HG03565 (cell line): ENCODE data around the gene LAMC1.
"Not testable (repeated sequence)": the region's sequence is repeated elsewhere in the genome, so short reads cannot be mapped to it uniquely, and the experiment has no call there.

Experiments
- ATAC-seq: cut with Tn5 transposase; IDR thresholded peaks from one replicate; pipeline ENCODE4 v1.9.1; 2021; ENCODE audit warnings: mild to moderate bottlenecking, moderate library complexity; ENCODE audit not compliant: unreplicated experiment

The LAMC1 gene

DNA sequence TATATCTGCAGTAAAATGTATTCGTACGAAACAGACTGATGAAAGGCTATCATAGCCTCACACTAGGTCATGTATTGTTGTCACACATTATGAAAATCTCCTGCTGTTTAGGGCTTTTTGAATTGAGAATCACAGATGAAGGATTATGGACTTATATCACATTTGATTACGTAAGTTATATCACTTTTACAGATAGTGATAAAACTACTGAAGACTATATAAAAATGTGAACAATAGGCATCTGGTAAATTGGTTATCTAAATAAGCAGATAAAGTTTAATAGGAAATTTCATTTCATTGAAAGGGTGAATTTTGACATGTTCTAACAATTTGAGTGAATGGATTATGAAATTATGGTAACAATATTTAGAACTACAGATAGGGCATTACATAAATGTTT lies 20.0 kb downstream of the LAMC1 start:
- ATAC-seq = no peak

GRCh38 chr1:183043872-183044854 lies 20.9 kb downstream of the LAMC1 start:
- no peak for ATAC-seq

- ATAC-seq = no peak
Observed at GRCh38 chr1:183044893-183045649, 21.9 kb downstream of the LAMC1 start.

DNA sequence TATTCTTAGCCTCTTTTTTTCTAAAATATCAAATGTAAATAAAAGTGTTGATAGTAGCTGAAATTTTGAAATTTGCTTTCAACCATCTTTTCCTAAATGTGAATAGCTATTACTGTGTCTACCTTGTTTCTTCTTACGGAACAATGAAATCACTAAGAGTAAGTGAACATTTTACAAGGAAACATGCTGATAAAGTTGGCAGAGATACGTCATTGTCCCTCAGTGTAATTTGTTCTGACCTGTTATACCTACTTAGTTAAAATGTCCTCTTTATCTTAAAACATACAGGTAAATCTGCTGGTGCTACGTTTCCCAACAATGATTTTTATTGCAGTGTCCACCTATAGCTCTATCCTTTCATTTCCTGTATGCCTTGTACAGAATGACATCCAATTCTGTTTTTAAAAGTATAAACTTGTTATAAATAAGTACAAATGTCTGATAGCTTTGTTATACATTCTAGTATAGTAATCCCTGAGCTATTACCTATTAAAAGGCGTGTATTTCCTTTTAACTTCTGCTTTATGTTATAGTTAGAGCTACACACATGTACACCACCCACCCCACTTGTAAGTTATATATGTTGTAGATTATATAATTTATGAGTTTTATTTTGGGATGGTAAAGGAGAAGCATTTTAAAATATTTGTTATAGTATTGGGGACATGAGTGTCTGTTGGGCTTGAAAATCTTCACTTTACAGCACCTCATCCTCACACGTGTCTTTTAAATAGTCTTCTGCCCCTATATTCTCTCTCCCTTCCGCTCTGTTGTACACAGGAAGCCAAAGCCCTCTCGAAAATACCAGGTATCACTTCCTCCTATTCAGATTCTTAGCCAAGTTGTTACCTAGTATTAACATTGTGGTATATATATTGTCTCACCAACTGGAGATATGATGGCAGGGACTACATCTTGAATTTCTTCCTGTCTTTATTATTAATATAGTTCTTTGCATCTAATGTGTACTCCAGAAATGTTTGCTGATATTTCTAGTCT lies 25.2 kb downstream of the LAMC1 start:
- peak; percentile 97 for ATAC-seq

DNA sequence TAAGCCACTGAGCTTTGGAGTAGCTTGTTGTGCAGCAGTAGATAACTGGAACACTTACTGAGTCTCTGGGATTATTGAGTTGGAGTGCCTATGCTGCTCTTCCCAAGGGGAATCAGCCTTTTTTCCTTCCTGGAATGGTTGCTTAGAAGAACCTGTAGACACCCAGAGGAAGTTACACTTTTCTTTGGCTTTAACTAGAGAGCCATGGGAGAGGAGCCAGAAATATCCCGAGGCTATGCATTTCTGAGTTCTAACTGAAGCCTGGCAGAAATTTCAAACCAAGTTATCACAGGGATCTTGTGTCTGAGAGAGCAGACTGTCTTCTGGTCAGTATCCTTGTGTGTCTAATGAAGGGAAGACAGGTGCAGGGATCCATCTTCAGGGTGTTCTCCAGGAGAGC lies 28.3 kb downstream of the LAMC1 start:
- ATAC-seq = no peak

DNA sequence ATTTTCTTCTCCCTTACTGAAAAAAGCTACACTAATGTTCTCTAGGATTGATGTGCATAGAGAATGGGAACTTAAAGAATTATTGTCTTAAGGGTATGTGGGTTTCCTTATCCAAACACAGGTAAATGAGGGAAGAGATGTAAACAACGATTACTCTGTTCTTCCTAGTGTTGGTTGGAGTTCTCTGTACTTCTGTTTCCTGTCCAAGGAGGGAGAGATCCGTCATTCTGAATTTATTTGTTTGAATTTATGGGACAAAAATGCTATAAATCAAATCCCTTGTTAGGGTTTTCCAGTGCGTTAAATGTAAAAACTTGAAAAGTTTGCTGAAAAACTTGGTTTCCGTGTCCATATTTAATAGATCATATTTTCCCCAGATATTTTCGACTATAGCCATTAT lies 29.6 kb downstream of the LAMC1 start:
- ATAC-seq = no peak

- no peak for ATAC-seq
Observed at GRCh38 chr1:183058851-183059502, 35.8 kb downstream of the LAMC1 start.

DNA sequence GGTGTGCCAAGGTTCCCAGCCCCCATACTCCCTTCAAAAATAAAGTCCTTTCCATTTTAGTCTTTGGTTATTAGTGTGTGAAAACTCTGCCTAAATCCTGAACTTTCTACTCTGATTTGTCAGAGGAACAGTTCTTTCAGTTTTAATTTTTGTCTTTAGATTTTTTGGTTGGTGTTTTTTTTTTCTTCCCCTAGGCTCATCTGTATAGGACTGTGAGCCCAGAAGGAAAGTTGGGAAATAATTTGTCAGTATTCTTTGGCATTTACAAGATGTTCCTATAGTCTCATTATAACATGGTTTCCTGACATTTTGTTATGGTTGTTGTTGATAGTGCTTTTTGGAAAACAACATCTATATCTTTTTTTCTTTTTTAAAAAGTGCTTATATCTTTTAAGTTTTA lies 38.0 kb downstream of the LAMC1 start:
- no peak for ATAC-seq

DNA sequence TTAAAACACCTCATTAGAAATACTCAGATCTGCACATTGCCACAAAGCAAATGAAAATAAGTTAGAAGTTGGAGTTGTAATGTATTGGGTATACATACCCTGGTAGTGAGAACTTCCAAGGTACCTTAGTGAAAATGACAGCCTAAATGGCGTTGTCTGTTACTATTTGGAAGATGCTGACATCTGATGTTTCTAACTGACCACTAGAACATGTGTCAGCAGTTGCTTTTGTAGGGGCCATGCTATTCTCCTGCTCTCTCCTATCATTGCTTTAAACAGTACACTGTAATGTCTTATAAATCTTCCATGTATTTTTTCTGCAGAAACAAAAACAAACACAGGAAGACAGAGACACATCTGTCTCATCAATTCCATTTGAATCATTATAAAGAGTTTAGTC lies 40.1 kb downstream of the LAMC1 start:
- no peak for ATAC-seq

DNA sequence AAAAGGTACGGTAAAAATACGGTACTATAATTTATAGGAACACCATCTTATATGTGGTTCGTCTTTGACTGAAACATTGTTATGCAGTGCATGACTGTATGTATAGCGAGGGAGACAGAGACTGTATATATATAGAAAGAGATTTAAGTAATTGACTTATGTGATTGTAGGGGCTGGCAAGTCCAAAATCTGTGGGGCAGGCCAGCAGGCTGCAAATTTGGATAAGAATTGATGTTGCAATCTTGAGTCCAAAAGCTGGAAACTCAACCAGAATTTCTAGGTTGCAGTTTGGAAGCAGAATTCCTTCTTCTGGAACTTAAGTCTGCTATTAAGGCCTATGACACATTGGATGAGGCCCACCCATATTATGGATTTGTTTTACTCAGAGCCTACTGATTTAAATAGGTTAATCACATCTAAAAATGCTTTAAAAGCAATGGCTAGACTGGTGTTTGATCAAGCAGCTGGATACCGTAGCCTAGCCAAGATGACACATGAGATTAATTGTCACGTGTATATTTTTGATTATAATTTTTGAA lies 42.0 kb downstream of the LAMC1 start:
- ATAC-seq = no peak

GRCh38 chr1:183066432-183066831 lies 43.2 kb downstream of the LAMC1 start:
- not testable (repeated sequence) for ATAC-seq

GRCh38 chr1:183069562-183070216 lies 46.5 kb downstream of the LAMC1 start:
- no peak for ATAC-seq

DNA sequence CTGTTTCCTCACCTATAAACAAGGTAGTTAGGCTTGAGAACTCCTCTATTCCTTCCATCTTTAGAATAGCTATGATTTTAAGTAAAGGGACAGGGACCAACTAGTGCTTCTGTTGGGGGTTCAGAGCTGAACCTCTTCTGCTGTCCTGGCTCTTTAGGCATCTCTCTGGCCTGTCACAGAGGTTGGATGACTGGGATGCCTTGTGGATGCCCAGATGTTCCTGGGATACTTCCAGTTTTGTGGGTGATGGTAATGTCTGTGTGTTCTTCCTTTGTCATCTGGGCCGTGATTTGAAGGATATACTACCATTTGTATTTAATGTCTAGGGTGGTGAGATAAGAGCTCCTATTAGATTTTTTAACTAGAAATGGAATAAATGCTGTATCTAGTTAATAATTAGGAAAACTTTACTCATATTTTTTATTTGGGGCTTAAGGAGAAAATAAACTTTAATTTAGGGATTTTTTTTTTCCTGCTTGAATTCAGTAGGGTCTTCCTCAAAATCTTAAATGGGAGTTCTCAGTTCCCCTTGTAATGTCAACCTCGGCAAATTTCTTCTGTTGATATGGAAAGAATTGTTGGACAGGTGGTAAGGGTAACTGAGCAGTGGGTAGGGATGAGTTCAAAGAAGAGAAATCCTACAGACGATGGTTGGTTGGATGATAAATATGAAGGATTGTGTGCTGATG lies 47.2 kb downstream of the LAMC1 start:
- ATAC-seq = no peak

DNA sequence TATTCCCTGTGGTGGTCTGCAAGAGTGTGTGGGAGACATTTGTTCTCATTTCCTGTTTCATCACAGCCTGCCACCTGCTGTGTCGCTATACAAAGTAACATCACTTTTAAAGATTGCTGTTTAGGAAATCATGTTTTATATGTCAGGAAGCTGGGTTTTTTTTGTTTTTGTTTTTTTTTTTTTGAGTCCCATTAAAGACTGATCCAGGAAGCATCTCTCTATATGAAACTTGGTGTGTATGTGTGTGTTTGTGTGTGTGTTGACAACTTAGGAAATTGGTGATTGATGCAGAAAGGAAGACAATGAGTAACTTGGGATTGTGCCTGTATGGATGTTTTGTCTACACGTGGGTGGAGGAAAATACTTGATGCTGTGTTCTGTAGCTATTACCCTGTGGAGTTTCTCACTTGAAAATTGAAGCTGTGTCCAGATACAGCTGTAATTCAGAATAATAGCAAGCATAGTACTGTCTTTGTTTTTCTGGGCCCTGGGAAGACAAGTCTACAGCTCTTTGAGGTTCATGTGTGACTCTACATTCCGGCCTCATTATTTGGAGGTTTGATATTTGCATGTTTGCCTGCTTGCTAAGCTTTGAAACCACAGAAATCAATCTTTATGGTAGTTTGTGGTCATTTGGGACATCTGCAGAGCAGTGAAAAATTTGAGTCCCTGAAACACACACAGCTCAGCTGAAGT lies 47.9 kb downstream of the LAMC1 start:
- ATAC-seq = peak; percentile 91

GRCh38 chr1:183072595-183072994 lies 49.4 kb downstream of the LAMC1 start:
- not testable (repeated sequence) for ATAC-seq

DNA sequence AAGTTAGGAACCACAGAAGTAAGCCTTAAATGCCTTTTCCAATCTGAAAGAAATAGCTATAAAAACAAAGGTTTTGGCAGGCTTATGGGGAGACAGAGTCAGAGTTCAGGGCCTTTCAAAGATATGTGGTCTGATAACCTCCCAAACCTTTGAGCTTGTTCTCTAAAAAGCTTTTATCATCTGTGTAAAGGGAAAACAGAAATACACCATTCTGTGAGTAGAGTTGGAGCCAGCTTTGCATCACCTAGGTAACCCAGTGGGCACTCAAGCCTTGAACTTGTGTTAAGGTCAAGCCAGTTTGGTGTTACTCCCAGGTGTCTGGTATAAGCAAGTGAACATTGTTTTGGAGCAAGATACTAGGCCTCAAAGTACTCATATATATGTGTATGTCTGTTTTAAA lies 50.1 kb downstream of the LAMC1 start:
- no peak for ATAC-seq

- ATAC-seq = no peak
Observed at GRCh38 chr1:183074215-183074614, 51.0 kb downstream of the LAMC1 start.

DNA sequence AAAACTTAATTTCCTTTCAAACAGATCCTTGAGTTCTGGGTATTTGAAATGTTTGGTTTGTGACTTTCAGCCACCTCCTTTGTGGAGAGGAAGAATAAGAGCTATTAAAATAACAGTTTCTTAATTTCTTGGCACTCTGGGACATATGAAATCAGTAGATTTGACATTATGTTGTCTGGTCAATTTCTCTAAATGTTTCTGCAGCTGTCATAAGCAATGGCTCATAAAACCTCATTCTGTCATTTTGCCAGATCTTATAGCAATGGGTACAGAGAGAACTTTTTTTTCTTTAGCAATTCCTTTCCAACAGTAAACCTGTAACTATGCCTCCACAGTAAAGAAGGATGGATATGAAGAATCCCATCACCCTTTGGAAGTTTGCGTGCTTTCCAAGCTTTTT lies 52.6 kb downstream of the LAMC1 start:
- ATAC-seq = no peak
